Fibroblast of skin of right biceps (primary cell): ENCODE results near the gene TRIM2.

ENCODE experiments used
- DNase-seq: peaks from one replicate; pipeline ENCODE4 v3.0.0-alpha.2; 2013

TRIM2 gene

DNA sequence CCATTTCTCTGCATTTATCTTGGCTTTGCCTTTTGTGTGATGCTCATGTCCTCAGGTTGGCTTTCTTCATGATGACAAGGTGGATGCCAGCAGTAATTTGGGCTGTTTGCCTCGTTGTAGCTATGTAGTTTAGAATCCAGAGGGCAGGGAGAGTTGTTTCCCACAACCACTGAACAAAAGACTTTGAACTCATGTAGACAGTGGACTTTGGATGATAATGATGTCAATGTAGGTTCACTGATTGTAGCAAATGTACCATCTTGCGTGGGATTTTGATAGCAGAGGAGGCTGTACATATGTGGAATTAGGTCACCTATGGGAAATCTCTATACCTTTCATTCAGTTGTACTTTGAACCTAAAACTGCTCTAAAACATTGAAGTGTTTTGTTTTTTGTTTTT lies 181.5 kb downstream of the TRIM2 start:
- DNase-seq, result no peak

DNA sequence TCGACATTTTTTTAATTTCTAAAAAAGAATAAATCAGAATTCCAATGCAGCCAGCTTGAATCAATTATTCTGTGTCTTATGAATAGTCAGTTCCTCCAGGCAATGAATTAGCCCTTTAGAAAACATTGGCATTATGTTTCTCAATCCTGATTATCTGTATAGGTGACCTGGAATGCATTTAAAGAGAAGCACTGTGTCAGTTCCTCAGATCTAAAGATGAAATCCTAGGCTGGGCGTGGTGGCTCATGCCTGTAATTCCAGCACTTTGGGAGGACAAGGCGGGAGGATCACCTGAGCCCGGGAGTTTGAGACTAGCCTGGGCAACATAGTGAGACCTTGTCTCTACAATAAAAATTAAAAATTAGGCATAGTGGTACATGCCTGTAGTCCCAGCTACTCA lies 183.7 kb downstream of the TRIM2 start:
- DNase-seq, result no peak
